Heart right ventricle (tissue), 16 donors: Measurements from ENCODE around the gene POLD2. TPM values are rescaled to one million over a fixed set of nuclear protein-coding genes. Genes with fewer than 3 reads are reported as not detected.

Experiments
- ATAC-seq, 8 donors: fragments of 200-7000 bp; cut with Tn5 transposase; one replicate each; pipeline ENCODE4 v1.9.1; 2020; ENCODE audit warnings: mild to moderate bottlenecking in 8 of 8, moderate library complexity in 8 of 8, moderate number of reproducible peaks in 1 of 8
- DNase-seq, 2 donors: peaks; one replicate each; pipeline ENCODE4 v3.0.0-alpha.2; 2020
- H3K27ac ChIP-seq, 10 donors: fragments of 200-600 bp; sonication (generic) in 2 of 10; one replicate each; pipeline versions ENCODE4 v1.5.0 to v1.8.0; 2020 to 2022; ENCODE audit warnings: mild to moderate bottlenecking in 3 of 10
- H3K27me3 ChIP-seq, 7 donors: fragments of 200-600 bp; one replicate each; pipeline ENCODE4 v1.8.0; 2021 to 2022; ENCODE audit warnings: mild to moderate bottlenecking in 2 of 7
- H3K36me3 ChIP-seq, 9 donors: fragments of 200-600 bp; sonication (generic) in 1 of 9; one replicate each; pipeline versions ENCODE4 v1.5.0 to v1.8.0; 2020 to 2022; ENCODE audit warnings: mild to moderate bottlenecking in 2 of 9
- H3K4me1 ChIP-seq, 9 donors: fragments of 200-600 bp; sonication (generic) in 1 of 9; one replicate each; pipeline versions ENCODE4 v1.5.0 to v1.8.0; 2020 to 2022; ENCODE audit warnings: mild to moderate bottlenecking in 4 of 9
- H3K4me3 ChIP-seq, 10 donors: fragments of 200-600 bp; sonication (generic) in 2 of 10; one replicate each; pipeline versions ENCODE4 v1.5.0 to v1.8.0; 2020 to 2022; ENCODE audit warnings: mild to moderate bottlenecking in 7 of 10, moderate library complexity in 2 of 10
- H3K9me3 ChIP-seq, 11 donors: fragments of 200-600 bp in 10 of 11; sonication (generic) in 2 of 11; one replicate each; pipeline versions ENCODE4 v1.5.0 to v1.8.0; 2013 to 2022; ENCODE audit warnings: mild to moderate bottlenecking in 2 of 11, control low read depth in 1 of 11, moderate library complexity in 1 of 11
- CTCF ChIP-seq, 9 donors: fragments of 200-600 bp; sonication (generic) in 2 of 9; IDR thresholded peaks; one replicate each; pipeline versions ENCODE4 v1.5.0 to v1.8.0; 2021 to 2022; ENCODE audit warnings: antibody characterized with exemption in 9 of 9, mild to moderate bottlenecking in 5 of 9, moderate library complexity in 1 of 9
- WGBS, 2 donors: extraction: QIAGEN DNeasy Blood & Tissue Kit; methylation state at CpG; one replicate each; pipeline ENCODE4 v1.1.7; 2013; ENCODE audit warnings: inconsistent platforms in 1 of 2; 5-methylcytosine and 5-hydroxymethylcytosine counted together
- intact Hi-C, 10 donors: fragments of 100-400 bp; cut with DNase I; formaldehyde crosslinking; loops; one replicate each; pipeline versions ENCODE4 v1.11.1 to v1.14.2; 2022
- polyA plus RNA-seq, 2 donors: library from polyadenylated mRNA; stranded (reverse); fragments of 200-250 nt; gene quantifications; one replicate each; pipeline ENCODE4 v1.2.3, GENCODE V29; 2013
- total RNA-seq, 10 donors: library from RNA; stranded (reverse); fragmentation: NEBNext Ultra II Directional in 3 of 10; extraction: Animal tissue kit (Norgen Biotek cat#: 25700) in 3 of 10; gene quantifications; one replicate each; pipeline versions ENCODE4 v1.2.1 to v1.2.4, GENCODE V29; 2021 to 2023
- donor health status: Arrhythmogenic right ventricular cardiomyopathy.
- donor health status: ischemic (EF 13 %, LVEDD 7.1; RV severe dilation, severe dysfunction).
- donor health status: healthy with polysubstance abuse.
- donor health status: DM: no; HTN: yes; CAD: no.
- donor health status: DM: no; HTN: no; CAD: no.
- donor health status: ischemic (EF 25% LVEDD 6.9; RV normal size, moderate dysfunction).
- donor health status: ischemic (EF 25% LVEDD 5.7; RV mildly dilated, moderate dysfunction).
- donor health status: healthy.
- donor health status: DM: yes; HTN: yes; CAD: no.
- donor health status: Ischemic cardiomyopathy.
- donor health status: ischemic (EF 35%, LVEDD 5.7; RV mildly dilated, moderate dysfunction).
- donor health status: nonischemic (EF 11% LVEDD 7.7; RV severe dilation, severe dysfunction).
- donor health status: DM: yes; HTN: yes; CAD: no.
- donor health status: PGD.
- donor health status: ischemic (EF 29% LVEDD 5.4; RV normal size, mild dysfunction).
- donor health status: nonischemic (EF 23%, LVEDD 6.1; RV moderate dilation, normal function).

Gene POLD2
- total and polyA plus RNA-seq, 12 donors = 64.4 to 150 (median 78.8) TPM

GRCh38 chr7:44144968-44145478 lies 21.7 kb upstream of the POLD2 start:
- H3K9me3 ChIP-seq = no peaks in the 10 kb centered on the region
- ATAC-seq = no peak
- peak overlapping the region in 8 of 10 donors; percentile 50 to 59 (median 54) for H3K4me3 ChIP-seq
- intact Hi-C loops = loop anchor here in 2 of 10 donors (10.0 kb wide), 1 partner anchor 50 kb away; no protein-coding TSS in a partner anchor
- no peak overlapping the region for H3K27ac ChIP-seq
- DNase-seq = no peak
- no peaks in the 10 kb centered on the region for H3K36me3 ChIP-seq
- 70 to 76% methylated on average over 31 of the region's 31 CpGs for WGBS, 2 donors
- no peak for TF ChIP-seq CTCF (IDR thresholded peaks at IDR 0.05)
- peaks cover 0 to 26% (median 9%) of the 10 kb centered on the region in 7 donors for H3K27me3 ChIP-seq
- H3K4me1 ChIP-seq = peaks cover 0 to 26% (median 12%) of the 10 kb centered on the region in 9 donors

GRCh38 chr7:44144426-44144967 lies 21.1 kb upstream of the POLD2 start:
- WGBS, 2 donors = 90 to 91% methylated on average over 6 of the region's 6 CpGs

DNA sequence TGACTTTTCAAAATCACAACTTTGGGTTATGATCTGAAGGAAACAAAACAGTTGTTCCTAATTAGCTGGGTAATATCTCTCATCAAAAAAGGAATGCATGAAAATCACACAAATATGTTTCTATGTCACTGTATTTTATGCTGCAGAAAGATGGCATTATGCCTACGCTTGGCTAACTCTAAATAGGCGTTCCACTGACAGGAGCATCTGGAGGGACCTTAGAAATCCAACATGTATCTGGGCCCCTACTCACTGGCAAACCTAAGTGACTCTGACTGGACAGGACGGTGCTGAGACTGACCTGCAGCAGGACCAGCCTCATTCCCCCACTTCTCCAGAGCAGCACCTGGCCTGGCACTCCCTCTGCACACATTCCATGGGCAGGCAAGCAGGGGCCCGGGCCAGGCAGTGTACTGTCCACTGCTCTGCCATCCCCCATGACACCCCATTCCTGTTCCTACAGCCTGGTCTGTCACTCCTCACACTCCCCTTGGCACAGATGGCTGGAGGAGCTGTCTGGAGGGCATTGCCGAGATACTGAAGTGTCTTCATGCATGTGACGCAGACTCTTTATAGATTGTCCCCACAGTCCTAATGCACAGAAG lies 20.4 kb upstream of the POLD2 start:
- DNase-seq (no peak), ATAC-seq (no peak)
- TF ChIP-seq CTCF (IDR thresholded peaks at IDR 0.05) = no peak
- no peaks in the 10 kb centered on the region for H3K9me3 ChIP-seq
- H3K27me3 ChIP-seq = peaks cover 0 to 26% (median 9%) of the 10 kb centered on the region in 7 donors
- H3K4me3 ChIP-seq = no peak overlapping the region
- no peak overlapping the region for H3K27ac ChIP-seq
- no peaks in the 10 kb centered on the region for H3K36me3 ChIP-seq
- 64 to 74% methylated on average over 6 of the region's 6 CpGs for WGBS, 2 donors
- H3K4me1 ChIP-seq = peaks cover 0 to 26% (median 12%) of the 10 kb centered on the region in 9 donors
- intact Hi-C loops = loop anchor here in 2 of 10 donors (10.0 kb wide), 1 partner anchor 51 kb away; no protein-coding TSS in a partner anchor

More at GRCh38 chr7:44144426-44144967, 21.1 kb upstream of the POLD2 start:
- Histone ChIP-seq H3K9me3 (no peaks in the 10 kb centered on the region), H3K27me3 (peaks cover 0 to 26% (median 9%) of the 10 kb centered on the region in 7 donors), H3K36me3 (no peaks in the 10 kb centered on the region), H3K4me3 (no peak overlapping the region), H3K27ac (no peak overlapping the region), H3K4me1 (peaks cover 0 to 26% (median 12%) of the 10 kb centered on the region in 9 donors)
- DNase-seq (no peak), ATAC-seq (no peak)
- intact Hi-C loops = loop anchor here in 2 of 10 donors (10.0 kb wide), 1 partner anchor 50 kb away; no protein-coding TSS in a partner anchor
- no peak for TF ChIP-seq CTCF (IDR thresholded peaks at IDR 0.05)

GRCh38 chr7:44142028-44142427 lies 18.7 kb upstream of the POLD2 start:
- no peaks in the 10 kb centered on the region for H3K36me3 ChIP-seq
- peaks cover 0 to 26% (median 9%) of the 10 kb centered on the region in 7 donors for H3K27me3 ChIP-seq
- intact Hi-C loops = loop anchor here in 2 of 10 donors (10.0 kb wide), 1 partner anchor 53 kb away; no protein-coding TSS in a partner anchor
- WGBS, 2 donors = 92 to 95% methylated on average over 4 of the region's 4 CpGs
- H3K27ac ChIP-seq = peak overlapping the region in 2 of 10 donors; percentile 59 to 66
- DNase-seq = no peak
- H3K4me3 ChIP-seq = no peak overlapping the region
- H3K9me3 ChIP-seq = no peaks in the 10 kb centered on the region
- peaks cover 0 to 26% (median 12%) of the 10 kb centered on the region in 9 donors for H3K4me1 ChIP-seq
- no peak for ATAC-seq
- TF ChIP-seq CTCF (IDR thresholded peaks at IDR 0.05) = no peak
